ENCODE measurements around the gene DBNDD2.

The DBNDD2 gene

DNA sequence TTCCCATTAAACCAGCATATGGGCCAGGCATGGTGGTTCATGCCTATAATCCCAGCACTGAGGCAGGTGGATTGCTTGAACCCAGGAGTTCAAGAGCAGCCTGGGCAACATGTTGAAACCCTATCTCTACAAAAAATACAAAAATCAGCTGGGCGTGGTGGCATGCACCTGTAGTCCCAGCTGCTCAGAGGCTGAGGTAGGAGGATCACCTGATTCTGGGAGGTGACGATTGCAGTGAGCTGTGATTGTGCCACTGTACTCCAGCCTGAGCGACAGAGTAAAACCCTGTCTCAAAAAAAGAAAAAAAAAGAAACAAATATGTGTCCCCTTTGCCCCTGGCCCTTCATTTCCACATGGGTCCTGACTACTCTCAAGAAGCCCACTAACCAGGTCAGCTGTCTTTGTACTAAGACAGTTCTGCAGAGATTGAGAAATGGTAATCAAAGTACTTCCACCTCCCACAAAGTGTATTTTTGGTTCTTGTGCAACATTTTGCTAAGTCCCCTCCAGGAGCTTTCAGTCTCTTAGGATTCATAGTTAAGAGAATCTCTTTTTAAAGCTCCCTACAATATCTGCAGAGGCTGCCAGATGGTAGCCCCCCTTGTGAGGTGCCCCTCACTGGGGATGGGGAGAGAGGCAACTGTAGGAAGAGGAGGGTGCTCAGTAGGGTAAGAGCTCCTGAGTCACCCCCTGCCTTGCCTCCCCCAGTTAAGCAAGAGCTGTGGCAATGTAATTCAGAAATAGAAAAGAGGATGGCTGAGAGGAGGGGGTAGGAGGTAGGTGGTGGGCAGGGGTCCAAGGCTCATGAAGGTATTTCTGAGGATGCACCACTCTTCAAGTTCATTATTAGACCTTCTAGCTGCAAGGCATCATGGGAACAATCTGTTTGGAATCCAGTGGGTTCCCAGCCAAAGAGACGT, 44.9 kb downstream of the DBNDD2 start:
- DNase-seq = no peak

DNA sequence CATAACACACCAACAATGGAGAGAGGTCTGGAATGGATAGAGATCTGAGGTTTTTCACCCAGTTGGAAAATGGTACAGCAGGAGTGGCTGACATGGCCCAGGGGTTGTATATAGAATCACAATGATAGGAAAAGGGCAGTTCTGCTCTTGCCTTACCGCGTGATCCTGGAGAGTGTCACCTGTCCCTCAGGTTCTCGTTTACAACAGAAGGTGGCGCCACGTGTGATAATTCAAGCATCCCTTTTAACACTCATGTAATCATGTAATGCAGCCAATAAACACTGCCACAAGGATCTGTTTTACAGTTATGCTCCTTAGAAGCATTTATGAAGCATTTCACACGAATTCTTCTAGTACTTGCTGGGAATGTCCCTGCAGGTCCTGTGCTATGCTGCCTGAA, 48.5 kb downstream of the DBNDD2 start:
- DNase-seq = no peak

DNA sequence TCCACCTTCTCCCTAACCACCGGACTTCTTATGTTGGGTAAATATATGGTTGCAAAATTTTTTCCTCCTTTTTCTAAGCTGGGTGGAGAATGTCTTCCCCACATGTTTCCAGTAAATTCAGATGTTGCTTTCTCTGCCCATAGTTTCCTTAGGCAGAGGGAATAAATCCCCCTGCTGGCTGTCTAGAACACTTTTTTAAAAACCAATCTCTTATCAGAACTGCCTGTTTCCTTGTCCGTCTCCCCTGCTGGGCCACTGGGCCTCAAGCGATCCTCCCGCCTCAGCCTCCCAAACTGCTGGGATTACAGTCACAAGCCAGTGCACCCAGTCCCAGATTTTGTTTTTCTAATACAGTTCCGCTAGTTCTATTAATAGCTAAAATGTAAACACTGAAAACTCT, 51.5 kb downstream of the DBNDD2 start:
- no peak for DNase-seq
